ENCODE results near the gene ZBTB16.

The ZBTB16 gene

GRCh38 chr11:114133548-114134329, 74.2 kb downstream of the ZBTB16 start:
- DNase-seq, result no peak

- DNase-seq, result no peak
Measured at GRCh38 chr11:114134870-114135269, 75.4 kb downstream of the ZBTB16 start.

- no peak for DNase-seq
Measured at GRCh38 chr11:114135737-114136151, 76.2 kb downstream of the ZBTB16 start.

GRCh38 chr11:114136686-114137640, 77.5 kb downstream of the ZBTB16 start:
- no peak for DNase-seq

GRCh38 chr11:114137838-114138237, 78.3 kb downstream of the ZBTB16 start:
- no peak for DNase-seq

GRCh38 chr11:114138411-114138810, 78.9 kb downstream of the ZBTB16 start:
- DNase-seq, result no peak

- no peak for DNase-seq
Measured at GRCh38 chr11:114140826-114141225, 81.3 kb downstream of the ZBTB16 start.

GRCh38 chr11:114141863-114142580, 82.5 kb downstream of the ZBTB16 start:
- DNase-seq, result no peak

DNA sequence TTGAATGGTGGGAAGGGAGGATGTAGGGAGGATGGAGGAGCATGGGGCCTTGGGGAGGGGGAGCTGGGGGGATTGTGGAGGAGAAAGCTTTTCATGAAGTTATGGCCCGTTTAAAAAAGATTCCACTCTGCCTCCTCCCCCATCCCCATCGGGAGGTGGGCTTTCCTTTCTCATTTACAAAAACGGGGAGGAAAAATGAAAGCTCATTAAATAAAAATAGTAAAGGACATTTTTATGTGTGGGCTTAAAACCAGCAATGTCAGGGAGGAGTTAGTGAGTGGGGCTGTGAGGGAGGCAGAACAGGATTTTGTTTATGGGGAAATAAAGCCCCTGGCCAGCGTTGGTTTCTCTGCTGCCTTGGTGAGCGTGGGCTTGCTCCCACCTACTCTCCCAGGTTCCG, 83.2 kb downstream of the ZBTB16 start:
- no peak for DNase-seq

GRCh38 chr11:114145166-114145775, 85.8 kb downstream of the ZBTB16 start:
- no peak for DNase-seq

DNA sequence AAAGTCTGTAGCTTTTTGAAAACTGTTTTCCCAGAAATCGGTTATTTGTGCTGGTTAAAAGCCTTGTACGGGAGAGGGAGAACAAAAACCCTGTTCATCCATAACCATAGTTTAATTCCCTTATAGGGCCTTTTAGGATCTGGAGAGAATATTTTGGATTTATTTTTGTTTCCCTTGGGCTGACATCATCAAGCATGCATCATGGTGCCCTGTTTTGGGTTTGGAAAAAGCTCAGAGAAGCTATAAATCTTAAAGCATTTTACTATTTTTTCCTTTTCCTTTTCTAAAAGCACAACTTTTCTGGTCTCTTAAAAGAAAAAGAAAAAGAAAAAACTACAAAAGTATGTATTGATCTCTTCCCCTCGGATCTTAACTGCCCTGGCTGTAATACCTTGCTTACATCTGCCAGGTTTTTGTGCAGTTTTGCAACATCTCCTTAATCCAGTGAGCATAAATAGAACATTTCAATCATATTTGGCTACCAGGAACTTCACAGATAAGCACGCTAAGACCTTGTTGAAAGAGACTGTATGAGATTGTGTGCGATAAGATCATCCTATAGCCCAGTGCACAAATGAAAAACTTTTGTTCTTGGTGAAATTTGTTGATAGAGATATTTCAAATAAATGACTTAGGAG, 88.0 kb downstream of the ZBTB16 start:
- no peak for DNase-seq

- DNase-seq, result no peak
Measured at GRCh38 chr11:114148013-114148382, 88.5 kb downstream of the ZBTB16 start.

- DNase-seq, result no peak
Measured at GRCh38 chr11:114149689-114150407, 90.3 kb downstream of the ZBTB16 start.

GRCh38 chr11:114150671-114151070, 91.2 kb downstream of the ZBTB16 start:
- no peak for DNase-seq

DNA sequence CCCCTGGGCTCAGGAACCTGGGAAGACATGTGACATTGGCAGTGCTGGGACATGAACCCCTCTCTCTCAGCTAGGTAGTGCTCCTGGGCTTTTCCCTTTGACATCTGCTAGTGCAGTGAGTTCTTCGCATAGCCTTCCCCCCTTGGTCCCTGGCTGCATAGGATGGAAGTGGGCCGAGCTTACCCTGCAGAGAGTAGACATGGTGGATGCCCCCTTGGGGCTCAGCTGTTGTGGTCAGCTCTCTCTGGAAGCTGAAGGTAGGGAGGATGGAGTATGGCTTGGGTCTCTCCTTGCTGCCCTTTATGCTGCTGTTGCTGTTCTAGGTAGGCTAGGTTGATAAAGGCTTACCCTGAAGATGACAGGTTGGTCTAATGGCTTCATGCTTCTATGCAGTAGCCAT, 92.1 kb downstream of the ZBTB16 start:
- no peak for DNase-seq

- no peak for DNase-seq
Measured at GRCh38 chr11:114152162-114152561, 92.7 kb downstream of the ZBTB16 start.

DNA sequence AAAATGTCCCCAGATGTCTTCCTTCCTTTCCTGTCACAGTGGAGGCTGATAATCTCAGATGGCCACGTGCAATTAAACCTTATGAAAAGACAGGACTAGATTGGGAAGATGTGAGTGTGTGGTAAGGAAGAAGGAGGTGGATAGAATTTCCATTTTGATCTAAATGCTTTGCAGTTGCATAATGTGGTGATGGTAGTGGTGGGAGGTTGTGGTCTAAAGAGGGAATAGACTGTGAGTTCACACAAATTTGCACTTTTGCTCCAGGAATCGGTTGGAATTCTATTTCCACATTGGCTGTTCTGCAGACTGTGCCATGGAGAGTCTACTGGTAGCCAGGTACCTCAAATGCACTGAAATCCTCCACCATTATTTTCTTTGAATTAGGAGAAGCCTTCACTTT, 93.3 kb downstream of the ZBTB16 start:
- DNase-seq, result no peak

- DNase-seq, result no peak
Measured at GRCh38 chr11:114153224-114153623, 93.7 kb downstream of the ZBTB16 start.

DNA sequence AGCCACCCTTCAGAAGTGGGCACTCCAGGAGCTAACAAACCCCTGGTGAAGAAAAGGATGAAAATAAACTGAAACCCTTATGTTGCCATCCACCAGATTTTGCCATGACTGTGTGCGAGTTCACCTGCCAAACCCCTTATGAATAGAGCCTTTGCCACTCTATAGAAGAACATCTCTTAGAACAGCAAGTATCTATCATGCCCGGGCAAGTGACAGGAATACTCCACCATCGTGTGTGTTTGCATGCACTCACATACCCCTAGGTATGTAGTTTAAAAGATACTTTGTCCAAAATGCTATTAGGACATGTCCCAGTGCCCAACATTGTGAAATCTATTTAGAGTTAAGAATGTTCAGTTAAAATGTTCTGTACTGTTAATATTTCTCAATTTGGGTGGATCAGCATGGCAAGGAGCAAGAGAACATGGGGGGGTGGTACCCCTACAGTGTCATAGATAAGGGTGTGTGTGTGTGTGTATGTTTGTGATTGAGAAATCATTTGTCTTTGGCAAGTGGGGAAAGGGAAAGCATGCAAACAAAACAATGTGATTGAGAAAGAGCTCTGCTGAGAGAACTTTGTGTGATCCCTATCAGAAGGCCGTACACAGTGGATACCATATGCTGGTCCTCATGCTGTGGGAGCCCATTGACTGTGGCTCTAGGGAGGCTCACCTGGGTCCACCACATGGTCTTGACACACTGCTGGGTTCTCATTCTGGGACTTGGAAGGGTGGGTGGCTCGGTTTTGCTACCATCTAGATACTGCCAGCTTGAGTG, 94.9 kb downstream of the ZBTB16 start:
- no peak for DNase-seq

- no peak for DNase-seq
Measured at GRCh38 chr11:114155116-114155515, 95.6 kb downstream of the ZBTB16 start.

GRCh38 chr11:114156131-114156581, 96.6 kb downstream of the ZBTB16 start:
- no peak for DNase-seq
